Naive thymus-derived CD4-positive, alpha-beta T cell (primary cell): ENCODE data around the gene DNAJC25. TPM values are rescaled to one million over a fixed set of nuclear protein-coding genes. Genes with fewer than 3 reads are reported as not detected.

ENCODE experiments used
- ATAC-seq: fragments of 150-1000 bp; cut with Tn5 transposase; 2 replicates; pipeline ENCODE4 v1.10.0; 2021; ENCODE audit warnings: mild to moderate bottlenecking, moderate library complexity
- CTCF ChIA-PET: fragments of 350-600 bp; sonication (Branson Sonifier 250); formaldehyde crosslinking; loops from one replicate; lab custom pipeline; 2021; ENCODE audit warnings: antibody characterized with exemption; lab: Charles Lee
- POLR2A ChIA-PET: fragments of 350-600 bp; sonication (Branson Sonifier 250); formaldehyde crosslinking; loops from one replicate; lab custom pipeline; 2021; ENCODE audit warnings: antibody characterized with exemption, inconsistent platforms; lab: Charles Lee
- DNase-seq, 9 donors: peaks; one replicate each; pipeline versions ENCODE4 v3.0.0 to v3.0.0-alpha.2; 2020 to 2022; ENCODE audit warnings: mixed read lengths in 1 of 9
- H3K27ac ChIP-seq: one replicate; pipeline ENCODE4 v1.7.0; 2013; ENCODE audit warnings: mild to moderate bottlenecking, low read depth, low read length, moderate library complexity
- H3K27me3 ChIP-seq, 2 donors: one replicate each; pipeline ENCODE4 v1.7.0; 2013; ENCODE audit warnings: low read length in 2 of 2, mild to moderate bottlenecking in 2 of 2, moderate library complexity in 2 of 2; ENCODE audit not compliant: control insufficient read depth in 2 of 2, insufficient read depth in 2 of 2
- H3K36me3 ChIP-seq, 3 experiments: 1 replicate in 2 of 3; 2 replicates in 1 of 3; pipeline ENCODE4 v1.7.0; 2013; ENCODE audit warnings: low read length in 3 of 3, mild to moderate bottlenecking in 3 of 3, moderate library complexity in 1 of 3; ENCODE audit not compliant: insufficient read depth in 3 of 3, control insufficient read depth in 2 of 3
- H3K4me1 ChIP-seq, 2 donors: one replicate each; pipeline ENCODE4 v1.7.0; 2013; ENCODE audit warnings: low read length in 2 of 2, mild to moderate bottlenecking in 2 of 2, moderate library complexity in 1 of 2; ENCODE audit not compliant: control insufficient read depth in 2 of 2, insufficient read depth in 2 of 2
- H3K4me3 ChIP-seq: 2 replicates; pipeline ENCODE4 v1.7.0; 2013; ENCODE audit warnings: mild to moderate bottlenecking, low read length
- H3K9me3 ChIP-seq, 3 experiments: 1 replicate in 2 of 3; 2 replicates in 1 of 3; pipeline ENCODE4 v1.7.0; 2013; ENCODE audit warnings: low read length in 3 of 3; ENCODE audit not compliant: control insufficient read depth in 2 of 3
- H3K27ac Mint-ChIP-seq, 9 donors: one replicate each; pipeline ENCODE4 v1.8.0; 2020 to 2022; ENCODE audit warnings: mixed read lengths in 9 of 9, mild to moderate bottlenecking in 8 of 9, moderate library complexity in 5 of 9, inconsistent platforms in 2 of 9
- H3K27me3 Mint-ChIP-seq, 5 donors: one replicate each; pipeline ENCODE4 v1.8.0; 2021 to 2022; ENCODE audit warnings: mixed read lengths in 5 of 5, mild to moderate bottlenecking in 1 of 5
- H3K36me3 Mint-ChIP-seq, 5 donors: one replicate each; pipeline ENCODE4 v1.8.0; 2020 to 2022; ENCODE audit warnings: mixed read lengths in 5 of 5, mild to moderate bottlenecking in 3 of 5, inconsistent platforms in 1 of 5
- H3K4me1 Mint-ChIP-seq, 7 donors: one replicate each; pipeline ENCODE4 v1.8.0; 2020 to 2022; ENCODE audit warnings: mixed read lengths in 7 of 7, mild to moderate bottlenecking in 3 of 7, inconsistent platforms in 1 of 7
- H3K4me3 Mint-ChIP-seq, 10 donors: one replicate each; pipeline ENCODE4 v1.8.0; 2020 to 2022; ENCODE audit warnings: mild to moderate bottlenecking in 10 of 10, mixed read lengths in 10 of 10, moderate library complexity in 6 of 10, inconsistent platforms in 2 of 10
- H3K9me3 Mint-ChIP-seq, 11 donors: one replicate each; pipeline ENCODE4 v1.8.0; 2020 to 2022; ENCODE audit warnings: mixed read lengths in 11 of 11, mild to moderate bottlenecking in 4 of 11, inconsistent platforms in 1 of 11, moderate library complexity in 1 of 11
- intact Hi-C, 2 donors: fragments of 100-400 bp; cut with micrococcal nuclease; formaldehyde crosslinking; loops; one replicate each; pipeline ENCODE4 v1.15.1; 2023
- polyA plus RNA-seq, 2 donors: library from polyadenylated mRNA; unstranded; fragments of 300-500 nt; fragmentation: Illumina TruSeq; gene quantifications; one replicate each; pipeline ENCODE4 v1.2.3, GENCODE V29; 2021
- total RNA-seq, 6 experiments: library from RNA in 5 of 6; stranded (reverse) in 5 of 6; gene quantifications; 1 replicate in 5 of 6; 2 replicates in 1 of 6; pipeline ENCODE4 v1.2.3 and lab custom pipeline; 2021 to 2026

The DNAJC25 gene
- total and polyA plus RNA-seq, 7 experiments from 2014 or later = 1.7 to 6.0 (median 4.1) TPM

GRCh38 chr9:111604054-111604615, 27.0 kb upstream of the DNAJC25 start:
- ATAC-seq (no peak), DNase-seq (no peak)
- intact Hi-C loops = no loop called here
- Mint-ChIP-seq H3K9me3 (peaks cover 0 to 1% (median 0%) of the 10 kb centered on the region in 11 donors), H3K27ac (no peak overlapping the region), H3K4me3 (no peak overlapping the region), H3K4me1 (peaks cover 5 to 13% (median 7%) of the 10 kb centered on the region in 7 donors), H3K27me3 (peaks cover 0 to 31% (median 26%) of the 10 kb centered on the region in 5 donors), H3K36me3 (peaks cover 0 to 2% (median 0%) of the 10 kb centered on the region in 5 donors)
- H3K4me3 ChIP-seq = no peak overlapping the region
- ChIA-PET POLR2A (interaction anchor here (0.5 kb wide), 1 partner anchor 41 kb away, joined by 3 read pairs; no protein-coding TSS in a partner anchor), CTCF (no interaction called here)
- no peaks in the 10 kb centered on the region for H3K9me3 ChIP-seq
- H3K4me1 ChIP-seq = peaks cover 7 to 8% of the 10 kb centered on the region in 2 donors
- H3K27me3 ChIP-seq = peaks cover 0 to 4% of the 10 kb centered on the region in 2 donors
- H3K27ac ChIP-seq = no peak overlapping the region
- no peaks in the 10 kb centered on the region for H3K36me3 ChIP-seq

- H3K27ac Mint-ChIP-seq = no peak overlapping the region
- H3K4me3 Mint-ChIP-seq = no peak overlapping the region
- ChIA-PET POLR2A (no interaction called here), CTCF (no interaction called here)
- Histone ChIP-seq H3K4me1 (no peaks in the 10 kb centered on the region), H3K4me3 (no peak overlapping the region), H3K27ac (no peak overlapping the region), H3K36me3 (no peaks in the 10 kb centered on the region), H3K9me3 (no peaks in the 10 kb centered on the region), H3K27me3 (peaks cover 0 to 3% of the 10 kb centered on the region in 2 donors)
- H3K27me3 Mint-ChIP-seq = peaks cover 6 to 25% (median 20%) of the 10 kb centered on the region in 5 donors
- no peaks in the 10 kb centered on the region for H3K36me3 Mint-ChIP-seq
- ATAC-seq = no peak
- intact Hi-C loops = no loop called here
- no peak for DNase-seq
- H3K4me1 Mint-ChIP-seq = peaks cover 0 to 9% (median 0%) of the 10 kb centered on the region in 7 donors
- H3K9me3 Mint-ChIP-seq = no peaks in the 10 kb centered on the region
These were observed 26.0 kb upstream of the DNAJC25 start for GRCh38 chr9:111605041-111605559.

GRCh38 chr9:111610149-111610548, 21.0 kb upstream of the DNAJC25 start:
- H3K36me3 Mint-ChIP-seq = no peaks in the 10 kb centered on the region
- peaks cover 17 to 49% (median 27%) of the 10 kb centered on the region in 5 donors for H3K27me3 Mint-ChIP-seq
- no peak overlapping the region for H3K4me3 Mint-ChIP-seq
- Histone ChIP-seq H3K9me3 (no peaks in the 10 kb centered on the region), H3K36me3 (no peaks in the 10 kb centered on the region), H3K27ac (no peak overlapping the region), H3K27me3 (peaks cover 3 to 4% of the 10 kb centered on the region in 2 donors), H3K4me1 (no peaks in the 10 kb centered on the region), H3K4me3 (no peak overlapping the region)
- no peaks in the 10 kb centered on the region for H3K9me3 Mint-ChIP-seq
- no peak for DNase-seq
- H3K4me1 Mint-ChIP-seq = no peaks in the 10 kb centered on the region
- CTCF ChIA-PET = interaction anchor here (0.7 kb wide), 1 partner anchor 1708 kb away, joined by 3 read pairs; no protein-coding TSS in a partner anchor
- ATAC-seq = no peak
- intact Hi-C loops = no loop called here
- POLR2A ChIA-PET = no interaction called here
- H3K27ac Mint-ChIP-seq = no peak overlapping the region

GRCh38 chr9:111610845-111611244, 20.3 kb upstream of the DNAJC25 start:
- Mint-ChIP-seq H3K36me3 (no peaks in the 10 kb centered on the region), H3K27me3 (peaks cover 18 to 51% (median 30%) of the 10 kb centered on the region in 5 donors), H3K27ac (no peak overlapping the region), H3K4me3 (no peak overlapping the region), H3K9me3 (no peaks in the 10 kb centered on the region), H3K4me1 (no peaks in the 10 kb centered on the region)
- intact Hi-C loops = no loop called here
- ChIA-PET POLR2A (no interaction called here), CTCF (interaction anchor here (0.6 to 0.7 kb wide), 2 partner anchors 28 to 751 kb away, joined by 3 to 4 read pairs; no protein-coding TSS in a partner anchor)
- no peak overlapping the region for H3K4me3 ChIP-seq
- no peak overlapping the region for H3K27ac ChIP-seq
- peaks cover 3 to 4% of the 10 kb centered on the region in 2 donors for H3K27me3 ChIP-seq
- no peaks in the 10 kb centered on the region for H3K4me1 ChIP-seq
- ATAC-seq (no peak), DNase-seq (no peak)
- no peaks in the 10 kb centered on the region for H3K9me3 ChIP-seq
- H3K36me3 ChIP-seq = no peaks in the 10 kb centered on the region

- DNase-seq = no peak
- ATAC-seq = no peak
- no peaks in the 10 kb centered on the region for H3K9me3 ChIP-seq
- ChIA-PET CTCF (no interaction called here), POLR2A (no interaction called here)
- no peak overlapping the region for H3K27ac Mint-ChIP-seq
- no peak overlapping the region for H3K4me3 Mint-ChIP-seq
- intact Hi-C loops = no loop called here
- no peaks in the 10 kb centered on the region for H3K4me1 ChIP-seq
- no peak overlapping the region for H3K27ac ChIP-seq
- H3K27me3 ChIP-seq = peaks cover 3 to 4% of the 10 kb centered on the region in 2 donors
- H3K4me1 Mint-ChIP-seq = no peaks in the 10 kb centered on the region
- H3K36me3 Mint-ChIP-seq = peaks cover 0 to 4% (median 0%) of the 10 kb centered on the region in 5 donors
- H3K4me3 ChIP-seq = no peak overlapping the region
- peaks cover 0 to 3% (median 0%) of the 10 kb centered on the region in 11 donors for H3K9me3 Mint-ChIP-seq
- H3K27me3 Mint-ChIP-seq = peaks cover 22 to 55% (median 24%) of the 10 kb centered on the region in 5 donors
- no peaks in the 10 kb centered on the region for H3K36me3 ChIP-seq
These were observed 17.6 kb upstream of the DNAJC25 start for GRCh38 chr9:111613436-111614040.

- POLR2A ChIA-PET = no interaction called here
- no peak for ATAC-seq
These were observed 15.2 kb upstream of the DNAJC25 start for GRCh38 chr9:111615928-111616327.

More at GRCh38 chr9:111615928-111616327, 15.2 kb upstream of the DNAJC25 start:
- Histone ChIP-seq H3K4me1 (no peaks in the 10 kb centered on the region), H3K27ac (no peak overlapping the region), H3K36me3 (no peaks in the 10 kb centered on the region), H3K9me3 (no peaks in the 10 kb centered on the region), H3K4me3 (no peak overlapping the region), H3K27me3 (peaks cover 0 to 4% of the 10 kb centered on the region in 2 donors)
- Mint-ChIP-seq H3K4me3 (no peak overlapping the region), H3K4me1 (no peaks in the 10 kb centered on the region), H3K27me3 (peaks cover 16 to 36% (median 18%) of the 10 kb centered on the region in 5 donors), H3K9me3 (peaks cover 0 to 3% (median 0%) of the 10 kb centered on the region in 11 donors), H3K27ac (no peak overlapping the region), H3K36me3 (peaks cover 0 to 4% (median 0%) of the 10 kb centered on the region in 5 donors)
- CTCF ChIA-PET = no interaction called here
- intact Hi-C loops = no loop called here
- no peak for DNase-seq
